Stimulated activated CD4-positive, alpha-beta T cell treated with anti-CD3 and anti-CD28 coated beads, Interleukin-1b, Interleukin-23, amount 100 ng/mL, for 1 hour (primary cell): ENCODE data around the gene GXYLT2.
"Not testable (repeated sequence)": the region's sequence is repeated elsewhere in the genome, so short reads cannot be mapped to it uniquely, and the experiment has no call there.

Experiments used
- DNase-seq, 2 donors: peaks; one replicate each; pipeline ENCODE4 v3.0.0-alpha.2; 2020; ENCODE audit warnings: low read depth in 2 of 2

GXYLT2 gene

GRCh38 chr3:72973031-72973723, 85.3 kb downstream of the GXYLT2 start:
- no peak for DNase-seq

- no peak for DNase-seq
Observed at GRCh38 chr3:72973786-72974185, 85.9 kb downstream of the GXYLT2 start.

GRCh38 chr3:72974956-72975355, 87.1 kb downstream of the GXYLT2 start:
- DNase-seq = no peak

- DNase-seq = no peak
Observed at GRCh38 chr3:72976281-72976741, 88.5 kb downstream of the GXYLT2 start.

- DNase-seq = no peak
Observed at GRCh38 chr3:72977060-72977808, 89.4 kb downstream of the GXYLT2 start.

GRCh38 chr3:72982609-72983366, 94.9 kb downstream of the GXYLT2 start:
- no peak for DNase-seq

- DNase-seq = no peak
Observed at GRCh38 chr3:72985576-72985975, 97.7 kb downstream of the GXYLT2 start.

GRCh38 chr3:72990701-72991395, 103.0 kb downstream of the GXYLT2 start:
- no peak for DNase-seq

- DNase-seq = no peak
Observed at GRCh38 chr3:72991522-72991921, 103.7 kb downstream of the GXYLT2 start.

GRCh38 chr3:72993391-72993790, 105.5 kb downstream of the GXYLT2 start:
- no peak for DNase-seq

- no peak for DNase-seq
Observed at GRCh38 chr3:72995337-72995736, 107.5 kb downstream of the GXYLT2 start.

GRCh38 chr3:72996121-72996472, 108.3 kb downstream of the GXYLT2 start:
- no peak for DNase-seq

GRCh38 chr3:72996473-72997333, 108.9 kb downstream of the GXYLT2 start, which contains the start of gene PPP4R2:
TSS of gene PPP4R2 (plus strand) at chr3:72996811. CDS start at chr3:72997038, 227 bp downstream.
- peak; percentile 79 to 86 for DNase-seq

GRCh38 chr3:72997421-72997961, 109.6 kb downstream of the GXYLT2 start:
- DNase-seq = peak in 1 of 2 donors; percentile 19

- DNase-seq = no peak
Observed at GRCh38 chr3:72998466-72998865, 110.6 kb downstream of the GXYLT2 start.

GRCh38 chr3:72999951-73000350, 112.1 kb downstream of the GXYLT2 start:
- DNase-seq = no peak

GRCh38 chr3:73003050-73003449, 115.2 kb downstream of the GXYLT2 start:
- DNase-seq = not testable (repeated sequence)

- no peak for DNase-seq
Observed at GRCh38 chr3:73004316-73004715, 116.5 kb downstream of the GXYLT2 start.

GRCh38 chr3:73007992-73008712, 120.3 kb downstream of the GXYLT2 start:
- DNase-seq = no peak

- no peak for DNase-seq
Observed at GRCh38 chr3:73009008-73009407, 121.2 kb downstream of the GXYLT2 start.
